ENCODE results near the gene AFF1.
"Not testable (repeated sequence)": the region's sequence is repeated elsewhere in the genome, so short reads cannot be mapped to it uniquely, and the experiment has no call there.

AFF1 gene

DNA sequence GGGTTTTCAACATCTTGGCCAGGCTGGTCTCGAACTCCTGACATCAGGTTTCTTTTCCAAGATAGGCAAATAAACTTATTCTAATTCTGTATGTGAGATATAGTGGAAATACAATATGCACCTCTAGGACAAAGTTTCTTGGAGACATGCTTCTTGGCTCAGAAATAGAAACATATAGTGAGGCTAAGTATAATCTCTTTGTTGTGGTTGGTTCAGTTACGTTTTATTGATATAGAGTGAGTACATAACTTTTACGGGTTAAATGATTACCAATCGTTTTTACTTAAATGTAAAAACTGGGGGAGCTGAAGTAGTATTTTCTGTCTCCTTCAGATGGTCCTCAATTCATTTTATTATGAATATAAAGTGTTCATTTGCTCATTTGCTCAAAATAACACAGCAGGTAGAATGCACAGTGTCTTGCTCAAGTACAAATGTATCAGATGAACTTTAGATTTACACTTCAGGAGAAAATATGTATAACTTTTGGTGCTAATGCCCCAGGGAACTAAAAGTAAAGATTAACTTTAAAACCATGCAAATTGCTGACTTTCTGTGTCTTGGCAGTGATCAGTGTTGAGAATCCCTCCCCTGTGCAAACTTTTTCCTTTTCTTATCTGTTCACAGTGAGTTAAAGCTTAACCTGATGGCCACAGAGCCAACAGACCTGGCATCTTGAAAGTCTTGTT is 77.6 kb downstream of the AFF1 start:
- no peak for DNase-seq

DNA sequence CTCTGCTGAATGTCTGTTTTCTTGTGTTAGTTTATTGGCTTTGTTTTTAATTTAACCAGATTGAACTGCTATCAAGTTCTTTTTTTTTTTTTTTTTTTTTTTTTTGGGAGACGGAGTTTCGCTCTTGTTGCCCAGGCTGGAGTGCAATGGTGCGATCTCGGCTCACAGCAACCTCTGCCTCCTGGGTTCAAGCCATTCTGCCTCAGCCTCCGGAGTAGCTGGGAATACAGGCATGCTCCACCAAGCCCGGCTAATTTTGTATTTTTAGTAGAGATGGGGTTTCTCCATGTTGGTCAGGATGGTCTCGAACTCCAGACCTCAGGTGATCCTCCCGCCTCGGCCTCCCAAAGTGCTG is 78.1 kb downstream of the AFF1 start:
- DNase-seq = not testable (repeated sequence)

DNA sequence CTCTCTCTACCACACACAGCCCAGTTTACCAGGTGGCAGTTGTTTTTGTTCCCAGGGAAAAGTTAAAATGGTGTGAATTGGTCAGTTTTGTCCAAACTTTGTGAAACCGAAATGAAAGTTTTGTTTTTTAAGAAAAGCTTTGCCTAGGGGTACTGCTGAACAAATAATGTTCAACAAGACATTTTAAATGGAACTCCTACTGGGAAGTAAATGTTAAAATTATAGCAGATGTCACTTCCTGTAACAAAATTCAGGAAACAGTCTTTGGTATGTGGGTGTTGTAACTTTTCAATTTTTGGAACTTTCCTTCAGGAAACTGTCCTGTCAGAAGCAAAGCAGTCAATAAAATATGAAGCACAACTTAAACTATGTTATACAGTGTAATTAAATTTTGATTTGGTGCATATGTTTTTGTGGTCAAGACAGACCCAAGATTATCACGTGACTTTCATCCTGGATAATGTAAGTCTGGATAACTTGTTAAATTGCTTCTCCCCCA is 79.5 kb downstream of the AFF1 start:
- no peak for DNase-seq

DNA sequence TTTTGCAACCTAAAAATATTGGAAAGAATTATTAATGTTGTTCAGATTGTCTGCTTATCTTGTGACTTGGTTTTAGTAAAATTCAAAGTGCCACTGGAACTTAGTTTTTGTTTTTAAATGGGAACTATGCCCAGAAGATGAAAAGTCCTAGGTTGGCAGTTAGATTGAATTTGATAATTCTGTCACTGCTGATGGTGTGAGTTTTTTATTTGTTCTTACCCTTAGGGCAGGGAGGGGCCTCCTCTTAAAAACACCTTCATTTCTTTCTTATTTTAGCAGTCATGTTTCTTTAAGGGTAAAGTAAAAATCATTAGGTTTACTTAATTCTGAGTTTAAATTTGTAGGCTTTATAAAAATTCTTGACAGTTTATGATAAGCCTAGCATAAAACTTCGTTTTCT is 80.6 kb downstream of the AFF1 start:
- DNase-seq = no peak

DNA sequence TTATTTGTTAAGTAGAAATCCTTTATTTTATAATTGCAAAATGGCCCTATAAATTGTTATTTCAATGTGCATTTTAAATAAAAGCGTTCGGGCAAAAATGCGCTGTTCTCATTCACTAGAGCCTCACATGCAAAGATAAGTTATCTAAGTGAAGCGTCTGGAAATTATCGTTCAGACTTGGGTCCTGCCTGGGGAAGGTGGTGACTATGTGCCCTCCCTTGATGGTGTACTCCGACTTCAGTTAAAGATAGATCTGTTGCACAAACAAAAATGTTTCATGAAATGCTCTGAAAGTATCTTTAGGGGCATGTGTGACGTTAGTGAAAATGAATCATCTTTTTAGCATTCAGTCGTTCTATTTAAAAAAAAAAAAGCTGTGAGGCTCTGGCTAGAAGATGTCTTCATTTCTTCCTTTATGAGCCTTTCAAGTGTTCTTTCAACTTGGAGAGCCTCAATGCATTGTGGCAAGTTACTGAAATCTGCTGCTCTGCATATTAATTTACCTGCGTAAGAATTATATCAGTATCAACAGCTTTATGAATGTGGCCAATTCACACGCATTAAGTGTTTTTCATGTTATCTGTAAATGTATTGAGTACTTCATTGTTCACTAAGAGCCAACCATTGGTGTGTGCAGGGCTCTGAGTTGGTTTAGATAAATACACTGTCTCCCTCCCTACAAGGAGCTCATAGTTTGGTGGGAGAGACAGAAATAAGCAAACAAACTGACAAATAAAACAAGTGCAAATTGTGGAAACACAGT is 83.0 kb downstream of the AFF1 start:
- no peak for DNase-seq

DNA sequence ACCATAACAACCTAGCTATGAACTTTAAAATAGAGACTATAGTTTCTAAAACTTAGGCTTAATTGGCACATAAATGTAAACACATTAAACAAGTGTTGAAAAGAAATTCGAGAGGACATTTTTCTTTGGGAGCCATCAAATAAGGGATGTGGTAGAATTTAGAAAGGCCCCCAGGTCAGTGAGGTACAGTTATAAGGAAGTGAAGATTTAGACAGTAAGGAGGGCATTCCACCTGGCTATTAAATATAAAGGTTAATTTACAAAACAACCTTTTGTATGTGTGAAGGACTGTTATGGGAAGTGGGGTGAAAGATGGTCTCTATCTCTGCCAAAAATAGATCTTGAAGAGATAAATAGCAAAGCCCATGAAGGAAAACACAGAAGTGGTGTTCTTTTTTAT is 83.9 kb downstream of the AFF1 start:
- DNase-seq = no peak

DNA sequence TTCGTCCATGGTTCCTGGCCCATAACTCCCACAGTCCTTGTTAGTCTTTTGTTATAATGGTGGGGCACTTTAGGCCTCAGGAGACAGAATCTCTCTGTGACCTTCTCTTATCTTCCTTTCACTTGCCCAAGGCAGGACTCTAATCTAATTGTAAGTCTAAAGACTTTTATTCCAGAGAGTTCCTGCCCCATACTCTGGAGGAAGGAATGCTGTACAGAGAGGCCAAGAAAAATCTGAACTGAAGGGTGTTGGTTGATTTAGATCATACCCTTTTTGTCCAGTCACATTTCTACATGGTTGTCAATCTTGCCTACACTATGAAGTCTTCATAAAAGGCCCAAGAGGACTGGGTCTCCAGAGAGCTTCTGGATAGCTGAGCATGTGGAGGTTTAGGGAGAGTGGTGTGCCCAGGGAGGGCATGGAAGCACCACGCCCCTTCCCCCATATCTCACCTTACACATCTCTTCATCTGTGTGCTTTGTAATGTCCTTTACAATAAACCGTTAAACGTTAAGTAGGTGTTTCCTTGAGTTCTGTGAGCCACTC is 84.5 kb downstream of the AFF1 start:
- no peak for DNase-seq

DNA sequence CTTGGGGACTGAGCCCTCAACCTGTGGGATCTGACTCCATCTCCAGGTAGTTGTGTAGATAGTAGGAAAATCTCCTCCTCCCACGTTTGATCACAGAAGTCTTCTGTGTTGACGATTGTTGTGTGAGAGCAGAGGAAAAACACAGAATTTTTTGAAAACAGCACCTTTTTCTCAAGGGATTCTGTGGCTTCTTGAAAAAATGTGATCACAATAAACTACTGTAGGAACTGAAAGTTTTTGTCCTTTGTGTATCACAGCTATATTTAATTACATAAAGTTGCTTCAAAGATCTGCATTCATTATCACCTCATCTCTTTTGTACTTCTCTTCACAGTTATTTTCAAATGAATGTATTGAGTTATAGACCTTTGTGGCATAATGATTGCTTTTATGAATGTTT is 85.1 kb downstream of the AFF1 start:
- DNase-seq = no peak

DNA sequence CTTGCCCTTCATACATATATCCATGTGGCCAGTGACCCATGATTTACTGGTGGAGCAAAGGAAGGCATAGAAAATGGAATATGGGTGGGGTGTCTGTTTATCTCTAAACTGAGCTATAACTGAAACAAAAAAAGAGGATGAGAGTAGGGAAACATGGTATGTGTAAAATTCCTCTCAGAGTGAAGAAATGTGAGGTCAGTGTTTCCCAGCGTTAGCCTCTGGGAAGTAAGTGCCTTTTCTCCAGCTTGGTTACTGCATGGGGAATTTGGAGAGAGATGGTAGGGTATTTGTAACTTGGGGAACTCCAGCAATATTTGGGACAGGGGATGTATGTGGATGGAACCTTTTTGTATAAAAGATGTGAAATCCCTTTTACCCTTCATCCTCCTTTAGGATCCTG is 89.4 kb downstream of the AFF1 start:
- DNase-seq = no peak

DNA sequence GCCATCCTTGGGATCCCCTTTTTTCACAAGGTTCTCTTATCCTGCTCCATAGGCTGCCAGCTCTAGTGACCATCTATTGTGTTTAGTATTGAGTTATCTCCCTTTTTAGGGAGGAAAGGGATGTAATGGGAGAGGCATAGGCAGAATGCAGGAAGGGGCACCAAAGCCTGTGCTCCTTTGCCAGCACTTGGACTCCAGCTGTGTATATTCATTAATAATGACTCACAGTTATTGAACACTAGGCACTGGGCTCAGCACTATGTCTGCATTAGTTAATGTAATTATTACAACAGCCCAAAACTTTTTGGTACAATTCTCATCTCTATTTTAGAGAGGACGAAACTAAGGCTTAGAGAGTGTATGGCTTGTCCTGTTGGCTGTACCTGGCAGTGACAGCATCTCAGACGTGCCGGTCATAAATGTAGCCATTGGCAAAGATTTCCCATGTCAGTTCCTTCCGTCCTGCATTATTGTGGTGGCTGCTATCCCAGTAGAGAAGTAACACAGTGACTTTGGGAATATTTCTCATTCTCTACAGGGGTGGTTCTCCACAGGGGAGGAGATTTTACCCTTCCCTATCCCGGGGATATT is 90.3 kb downstream of the AFF1 start:
- DNase-seq = no peak

DNA sequence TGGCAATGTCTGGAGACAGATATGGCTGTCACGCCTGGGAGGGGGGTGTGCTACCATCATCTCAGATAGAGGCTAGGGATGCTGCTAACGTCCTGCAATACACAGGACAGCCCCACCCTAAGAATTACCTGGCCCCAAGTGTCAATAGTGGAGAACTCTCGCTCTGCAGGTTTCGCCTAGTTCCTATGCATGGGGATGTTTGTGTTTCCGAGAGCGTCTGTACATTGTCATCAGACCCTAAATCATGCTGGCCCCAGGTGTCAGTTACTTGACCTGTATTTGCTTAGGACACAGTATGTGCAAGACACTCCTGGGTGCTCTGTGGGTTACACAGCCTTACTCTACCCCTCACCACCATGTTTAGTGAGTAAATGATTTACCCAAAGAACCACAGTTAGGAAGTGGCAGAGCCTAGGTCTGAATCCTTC is 90.8 kb downstream of the AFF1 start:
- DNase-seq = no peak

DNA sequence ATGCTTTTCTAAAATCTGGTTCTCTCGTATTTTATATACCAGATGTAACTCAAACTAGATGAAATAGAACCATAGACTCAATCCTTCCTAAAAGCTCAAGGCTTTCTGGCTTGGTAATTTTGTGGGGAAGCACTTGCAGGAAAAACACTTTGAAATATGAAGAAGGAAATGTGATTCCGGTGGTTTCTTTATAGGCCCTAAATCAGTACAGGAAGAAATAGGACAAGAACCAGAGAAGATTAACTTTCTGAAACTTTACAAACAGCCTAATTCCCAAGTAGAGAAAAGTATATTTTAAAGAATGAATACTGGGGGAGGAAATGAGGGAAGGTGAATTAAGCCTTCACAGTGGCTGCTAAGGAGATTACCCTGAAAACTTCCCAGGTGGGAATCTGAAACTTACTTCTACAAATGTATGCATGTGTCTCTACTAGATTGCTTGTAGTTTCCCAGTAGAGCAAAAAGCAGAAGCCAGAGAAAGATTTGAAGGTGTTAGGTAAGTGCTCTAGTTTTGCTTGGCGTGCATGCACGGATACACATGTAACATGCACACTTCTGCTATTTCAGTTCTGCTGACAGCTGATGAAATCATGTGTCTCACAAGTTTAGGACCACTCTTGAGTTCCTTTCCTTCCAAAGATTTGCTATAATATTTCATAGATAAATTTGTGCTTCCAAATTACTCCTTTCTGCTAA is 92.1 kb downstream of the AFF1 start:
- DNase-seq = no peak

DNA sequence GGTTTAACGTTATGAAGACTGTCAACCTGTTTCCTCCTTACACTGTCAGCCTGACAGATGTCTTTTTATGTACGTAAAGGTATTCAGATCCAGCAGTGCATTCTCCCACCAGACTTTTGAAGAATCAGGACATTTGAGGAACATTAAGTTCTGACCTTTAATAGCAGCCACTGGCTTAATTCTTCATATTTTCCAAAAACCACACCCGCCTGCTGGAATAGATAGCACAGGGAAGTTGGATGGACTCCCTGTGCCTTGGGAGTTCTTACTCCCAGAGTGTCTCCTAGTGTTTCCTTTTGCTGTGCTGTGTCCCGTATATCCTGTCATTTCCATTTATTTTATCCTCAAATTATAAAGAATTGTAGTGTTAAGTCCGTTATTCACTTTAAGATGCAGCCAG is 94.5 kb downstream of the AFF1 start:
- DNase-seq = no peak

DNA sequence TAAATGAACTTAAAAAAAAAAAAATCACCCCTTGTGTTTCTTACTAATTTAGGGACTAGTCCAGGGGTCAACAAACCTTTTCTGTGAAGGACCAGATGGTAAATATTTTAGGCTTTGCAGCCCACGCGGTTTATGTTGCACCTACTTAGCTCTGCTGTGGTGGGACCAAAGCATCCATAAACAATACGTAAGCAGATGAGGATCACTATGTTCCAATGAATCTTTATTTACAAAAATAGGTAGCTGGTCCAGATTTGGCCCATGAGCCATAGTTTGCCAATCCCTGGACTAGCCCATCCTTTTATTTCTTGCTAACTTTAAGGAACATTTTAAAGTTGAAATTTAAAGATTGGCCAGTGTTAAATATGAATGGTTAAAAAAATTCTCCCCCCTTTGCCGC is 95.3 kb downstream of the AFF1 start:
- DNase-seq = no peak

DNA sequence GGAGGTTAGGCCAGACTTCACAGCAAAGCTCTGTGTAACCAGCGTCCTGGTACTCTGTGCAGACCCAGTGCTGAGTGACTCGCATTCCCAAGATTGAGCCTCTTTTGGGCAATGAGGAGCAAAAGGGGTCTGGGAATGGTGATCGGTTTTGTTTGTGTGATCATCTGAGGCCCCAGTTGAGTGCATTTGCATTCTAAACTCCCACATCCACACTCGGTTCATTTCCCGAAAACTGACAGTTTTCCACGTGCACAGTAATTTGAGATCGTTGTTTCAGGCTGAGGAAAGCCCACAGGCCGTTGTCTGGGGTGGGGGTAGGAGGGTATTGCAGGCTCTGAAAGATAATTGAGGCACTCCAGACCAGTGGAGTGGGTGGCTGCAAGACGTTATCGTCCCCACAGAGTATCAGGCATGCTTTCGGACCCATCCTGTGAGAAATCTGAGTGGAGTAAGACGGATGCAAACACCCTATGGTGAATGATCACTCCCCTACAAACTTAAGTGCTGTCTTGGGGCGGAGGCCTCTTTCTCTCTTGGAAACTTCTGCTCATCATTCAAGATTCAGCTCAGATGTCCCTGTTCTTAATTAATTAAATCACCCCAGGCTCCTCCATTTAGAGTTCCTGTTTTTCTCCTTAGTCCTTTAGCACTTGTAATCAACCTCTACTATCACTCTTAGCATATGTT is 96.1 kb downstream of the AFF1 start:
- DNase-seq = no peak

DNA sequence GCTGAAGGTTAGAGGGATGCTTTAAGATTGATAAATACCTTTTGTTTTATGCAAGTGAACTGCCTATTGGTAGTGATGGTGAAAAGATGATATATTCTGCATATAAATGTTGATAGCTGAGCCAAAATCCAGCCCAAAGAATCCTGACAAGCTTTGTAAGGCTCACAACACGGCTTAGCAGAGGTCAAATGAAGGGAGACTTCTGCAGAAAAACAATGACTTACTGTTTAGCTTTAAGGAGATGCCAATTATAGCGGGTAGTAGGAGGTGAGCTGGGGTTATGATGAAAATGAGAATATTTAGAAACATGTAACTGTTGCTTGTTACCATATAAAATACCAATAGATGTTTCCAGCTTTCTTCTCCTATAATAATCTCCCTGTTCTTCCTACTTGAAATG is 97.1 kb downstream of the AFF1 start:
- no peak for DNase-seq

DNA sequence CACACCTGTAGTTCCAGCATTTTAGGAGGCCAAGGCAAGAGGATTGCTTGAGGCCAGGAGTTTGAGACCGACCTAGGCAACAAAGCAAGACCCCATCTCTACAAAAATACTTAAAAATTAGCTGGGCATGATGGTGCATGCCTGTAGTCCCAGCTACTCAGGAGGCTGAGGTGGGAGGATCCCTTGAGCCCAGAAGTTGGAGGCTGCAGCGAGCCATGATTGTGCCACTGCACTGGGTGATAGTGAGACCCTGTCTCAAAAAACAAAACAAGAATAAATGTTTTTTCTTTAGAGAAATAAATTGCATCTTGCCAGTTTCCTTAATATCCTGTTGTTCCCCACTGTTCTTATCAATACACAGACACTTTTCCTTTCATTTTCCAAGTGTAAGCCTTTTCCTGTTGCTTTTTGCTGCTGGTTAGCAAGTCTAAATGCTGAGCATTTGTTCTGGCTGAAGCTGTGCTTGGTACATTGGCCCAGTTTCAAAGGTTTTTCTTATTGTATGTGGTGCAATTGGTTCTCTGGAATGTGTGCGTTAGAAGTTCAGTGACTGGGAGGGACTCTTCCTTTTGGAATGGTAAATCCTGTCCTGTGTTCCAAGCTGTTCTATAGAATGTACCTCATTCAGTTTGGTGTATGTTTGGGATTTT is 98.2 kb downstream of the AFF1 start:
- no peak for DNase-seq

DNA sequence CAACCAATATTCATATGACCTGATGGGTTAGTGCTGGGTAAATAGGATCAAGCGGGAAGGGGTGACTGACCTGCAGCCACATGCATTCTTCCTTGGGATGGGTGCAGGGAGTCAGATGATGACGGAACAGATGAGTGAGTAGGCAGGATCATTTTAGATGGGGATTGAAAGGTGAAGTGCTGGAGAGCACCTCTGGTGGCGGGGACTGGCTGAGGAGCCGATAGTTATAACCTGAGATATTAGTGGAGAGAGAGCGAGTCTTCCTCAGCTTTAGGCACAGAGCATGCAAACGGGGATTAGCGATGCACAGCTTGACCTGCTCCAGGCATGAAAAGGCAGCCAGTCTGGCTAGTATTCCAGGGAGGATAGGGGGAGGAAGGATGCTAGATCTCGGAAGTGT is 99.1 kb downstream of the AFF1 start:
- DNase-seq = no peak

DNA sequence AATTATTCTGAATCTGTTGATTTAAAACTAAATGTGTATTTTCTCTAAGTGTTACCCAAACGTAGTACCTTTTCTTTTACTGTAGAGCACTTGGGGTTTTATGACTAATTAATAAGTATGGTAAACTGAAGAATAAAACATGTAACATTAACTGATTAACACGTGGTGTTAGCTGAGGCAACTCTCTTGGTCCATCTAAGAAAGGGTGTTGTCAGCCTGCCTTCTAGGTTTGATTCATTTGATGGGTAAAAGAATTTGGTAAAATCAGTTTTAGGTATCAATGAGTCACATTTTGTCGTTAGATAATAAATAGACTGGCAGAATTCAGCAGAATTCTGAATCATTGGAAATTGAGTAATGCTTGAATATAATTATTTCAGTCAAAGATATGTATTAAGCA is 99.7 kb downstream of the AFF1 start:
- no peak for DNase-seq

DNA sequence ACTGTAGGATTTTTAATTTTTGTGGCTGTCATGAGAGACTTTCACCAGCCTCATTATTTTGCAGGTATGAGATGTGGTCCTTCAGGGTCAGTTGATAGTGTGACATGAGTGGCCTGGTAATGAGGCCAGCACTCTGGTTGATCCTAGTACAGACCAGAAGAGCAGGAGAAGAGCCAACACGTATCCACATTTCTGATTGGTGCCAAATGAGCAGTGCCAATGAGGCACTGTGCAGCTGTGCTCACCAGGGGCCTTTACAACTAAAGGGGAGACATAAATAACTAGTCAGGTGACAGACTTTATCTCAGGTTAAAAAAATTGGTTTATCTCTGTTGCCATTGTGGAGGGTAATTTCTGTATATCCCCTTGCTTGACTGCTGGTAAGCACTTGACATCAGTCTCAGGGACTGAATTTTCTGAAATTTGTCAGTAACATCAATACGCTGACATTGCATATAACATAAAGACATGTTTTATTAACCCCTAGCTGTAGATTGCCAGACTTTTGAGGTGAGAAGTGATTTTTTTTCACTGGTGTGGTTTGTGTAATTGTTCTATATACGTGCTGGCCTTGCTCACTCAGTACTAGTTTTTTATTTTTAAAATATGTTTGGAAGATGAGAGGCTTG is 101.2 kb downstream of the AFF1 start:
- DNase-seq = no peak

DNA sequence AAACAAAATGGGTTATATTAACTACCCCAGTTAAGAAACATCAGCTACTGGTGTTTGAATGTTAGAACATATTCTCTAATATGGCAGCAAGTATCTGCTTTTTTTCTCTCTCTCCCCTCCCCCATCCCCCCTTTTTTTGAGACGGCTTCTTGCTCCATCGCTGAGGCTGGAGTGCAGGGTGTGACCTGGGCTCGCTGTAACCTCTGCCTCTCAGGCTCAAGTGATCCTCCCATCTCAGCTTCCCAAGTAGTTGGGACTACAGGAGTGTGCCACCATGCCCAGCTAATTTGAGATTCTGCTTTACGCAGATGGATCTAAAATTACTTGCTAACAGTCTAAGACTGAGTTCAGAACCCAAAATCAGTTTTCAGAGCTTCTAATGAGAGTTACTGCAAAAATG is 101.9 kb downstream of the AFF1 start:
- DNase-seq = no peak

DNA sequence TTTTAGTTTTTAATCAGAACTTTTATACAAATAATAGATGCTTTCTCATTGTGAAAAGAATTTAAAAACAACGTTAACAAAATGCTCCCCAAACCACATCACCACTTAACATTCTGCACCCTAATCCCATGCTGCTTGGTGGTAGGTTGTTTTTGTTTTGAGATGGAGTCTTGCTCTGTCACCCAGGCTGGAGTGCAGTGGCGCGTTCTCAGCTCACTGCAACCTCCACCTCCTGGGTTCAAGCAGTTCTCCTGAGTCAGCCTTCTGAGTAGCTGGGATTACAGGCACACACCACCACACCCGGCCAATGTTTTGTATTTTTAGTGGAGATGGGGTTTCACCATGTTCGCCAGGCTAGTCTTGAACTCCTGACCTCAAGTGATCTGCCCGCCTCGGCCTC is 102.4 kb downstream of the AFF1 start:
- not testable (repeated sequence) for DNase-seq

Measured in NCI-H1436 treated with DMSO at 0.1 percent for 48 hours (cell line).